Activated T-helper 9 cell treated with anti-CD3 and anti-CD28 coated beads, Interleukin-2, amount 50 U/mL, for 16 hours (primary cell): ENCODE results near the gene E2F3.
"Not testable (repeated sequence)": the region's sequence is repeated elsewhere in the genome, so short reads cannot be mapped to it uniquely, and the experiment has no call there.

Experiments
- DNase-seq: peaks from one replicate; pipeline ENCODE4 v3.0.0-alpha.2; 2020; ENCODE audit warnings: low read depth

E2F3 gene

GRCh38 chr6:20467437-20467836 is 65.8 kb downstream of the E2F3 start:
- DNase-seq: no peak

- no peak for DNase-seq
Measured at GRCh38 chr6:20468209-20468608, 66.5 kb downstream of the E2F3 start.

- no peak for DNase-seq
Measured at GRCh38 chr6:20472748-20473147, 71.1 kb downstream of the E2F3 start.

- no peak for DNase-seq
Measured at GRCh38 chr6:20473518-20473917, 71.8 kb downstream of the E2F3 start.

- DNase-seq: no peak
Measured at GRCh38 chr6:20474874-20475542, 73.3 kb downstream of the E2F3 start.

- no peak for DNase-seq
Measured at GRCh38 chr6:20476501-20477043, 74.9 kb downstream of the E2F3 start.

- DNase-seq: no peak
Measured at GRCh38 chr6:20477485-20477884, 75.8 kb downstream of the E2F3 start.

GRCh38 chr6:20479060-20479459 is 77.4 kb downstream of the E2F3 start:
- DNase-seq: no peak

GRCh38 chr6:20479526-20479925 is 77.8 kb downstream of the E2F3 start:
- DNase-seq: no peak

GRCh38 chr6:20481281-20481680 is 79.6 kb downstream of the E2F3 start:
- DNase-seq: no peak

GRCh38 chr6:20483887-20484497 is 82.3 kb downstream of the E2F3 start:
- no peak for DNase-seq

GRCh38 chr6:20486641-20487040 is 85.0 kb downstream of the E2F3 start:
- no peak for DNase-seq

GRCh38 chr6:20487669-20488375 is 86.1 kb downstream of the E2F3 start:
- DNase-seq: no peak

GRCh38 chr6:20490591-20490990 is 88.9 kb downstream of the E2F3 start:
- no peak for DNase-seq

- DNase-seq: no peak
Measured at GRCh38 chr6:20492099-20492498, 90.4 kb downstream of the E2F3 start.

GRCh38 chr6:20497216-20498040 is 95.7 kb downstream of the E2F3 start:
- DNase-seq: no peak

- DNase-seq: no peak
Measured at GRCh38 chr6:20498041-20498385, 96.3 kb downstream of the E2F3 start.

- no peak for DNase-seq
Measured at GRCh38 chr6:20509212-20509611, 107.5 kb downstream of the E2F3 start.

- no peak for DNase-seq
Measured at GRCh38 chr6:20511852-20512251, 110.2 kb downstream of the E2F3 start.

GRCh38 chr6:20525208-20525607 is 123.5 kb downstream of the E2F3 start:
- not testable (repeated sequence) for DNase-seq

- DNase-seq: not testable (repeated sequence)
Measured at GRCh38 chr6:20529086-20529448, 127.4 kb downstream of the E2F3 start.

GRCh38 chr6:20532881-20533280 is 131.2 kb downstream of the E2F3 start:
- no peak for DNase-seq
